GM21786 (cell line): ENCODE data around the gene ZMYND8.
"Not testable (repeated sequence)": the region's sequence is repeated elsewhere in the genome, so short reads cannot be mapped to it uniquely, and the experiment has no call there.

Experiments used
- ATAC-seq: cut with Tn5 transposase; IDR thresholded peaks from one replicate; pipeline ENCODE4 v1.9.1; 2021; ENCODE audit not compliant: unreplicated experiment

ZMYND8 gene

GRCh38 chr20:47373206-47373733 lies 16.8 kb upstream of the ZMYND8 start:
- ATAC-seq, result no peak

DNA sequence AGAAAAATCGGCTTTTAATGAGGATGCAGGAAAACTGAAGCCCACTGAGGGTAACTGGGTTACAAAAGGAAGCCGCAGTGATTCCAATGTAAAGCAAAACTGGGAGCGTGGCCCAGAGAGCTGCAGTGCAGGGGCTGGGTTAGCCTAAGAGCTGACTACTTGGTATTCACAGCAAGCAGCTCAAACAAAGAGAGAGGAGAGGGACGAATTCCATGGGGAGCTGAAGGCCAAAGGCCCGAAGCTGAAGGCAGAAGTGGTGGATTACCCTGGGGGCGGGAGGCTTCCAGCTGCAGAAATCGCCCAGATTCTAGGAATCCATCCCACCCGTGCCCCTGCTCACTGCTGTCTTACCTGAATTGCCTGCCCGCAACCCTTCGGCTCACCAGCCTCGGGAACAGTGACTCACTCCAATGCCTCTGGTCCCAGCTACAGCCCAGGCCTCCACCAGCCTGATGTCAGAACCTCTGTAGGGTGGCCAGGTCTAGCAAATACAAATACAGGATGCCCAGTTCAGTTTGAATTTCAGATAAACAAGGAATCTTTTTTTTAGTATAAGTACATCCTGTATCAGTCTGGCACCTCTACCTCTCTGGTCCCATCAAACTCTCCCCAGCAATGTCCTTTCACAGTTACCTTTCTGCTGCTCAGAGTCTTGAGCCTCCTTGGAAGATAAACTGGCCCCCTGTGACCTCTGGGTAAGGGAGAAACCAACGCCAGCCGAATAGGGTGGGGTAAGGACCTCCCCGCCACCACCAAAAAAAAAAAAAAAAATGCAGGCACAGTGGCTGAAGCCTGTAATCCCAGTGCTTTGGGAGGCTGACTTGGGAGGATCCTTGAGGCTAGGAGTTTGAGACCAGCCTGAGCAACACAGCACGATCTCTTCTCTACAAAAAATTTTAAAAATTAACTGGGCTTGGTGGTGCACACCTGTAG lies 14.6 kb upstream of the ZMYND8 start:
- ATAC-seq, result no peak

DNA sequence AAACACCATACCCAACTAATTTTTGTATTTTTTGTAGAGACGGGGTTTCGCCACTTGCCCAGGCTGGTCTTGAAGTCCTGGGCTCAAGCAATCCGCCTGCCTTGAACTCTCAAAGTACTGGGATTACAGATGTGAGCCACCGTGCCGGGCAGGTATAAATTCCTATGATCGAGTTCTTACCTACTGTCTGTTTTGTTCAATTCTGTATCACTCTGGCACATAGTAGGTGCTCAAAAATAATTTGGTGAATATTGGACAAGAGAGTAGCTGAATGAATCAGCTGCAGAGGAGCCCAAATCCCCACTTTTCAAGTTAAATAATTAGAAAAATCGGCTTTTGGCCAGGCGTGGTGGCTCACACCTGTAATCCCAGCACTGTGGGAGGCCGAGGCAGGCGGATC lies 13.7 kb upstream of the ZMYND8 start:
- ATAC-seq, result no peak

DNA sequence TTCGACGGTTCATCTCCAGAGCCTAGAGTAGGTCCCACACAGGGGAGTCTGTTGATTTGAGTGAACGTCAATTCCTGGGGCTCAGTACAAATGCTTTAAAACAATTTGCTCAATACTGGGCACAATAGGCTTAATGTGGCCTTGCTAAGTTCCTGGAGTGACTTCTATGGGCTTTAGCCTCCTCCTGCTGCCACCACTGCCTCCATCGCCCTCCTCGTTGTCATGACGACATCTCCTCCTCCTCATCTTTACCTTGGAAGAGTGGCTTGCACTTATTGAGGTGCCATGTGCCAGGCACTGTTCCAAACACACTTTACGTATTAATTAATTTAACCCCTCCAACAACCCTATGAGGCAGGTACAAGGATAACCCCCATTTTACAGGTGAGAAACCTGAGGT lies 11.8 kb upstream of the ZMYND8 start:
- no peak for ATAC-seq

- ATAC-seq, result not testable (repeated sequence)
These were observed 9.8 kb upstream of the ZMYND8 start for GRCh38 chr20:47366301-47366700.

DNA sequence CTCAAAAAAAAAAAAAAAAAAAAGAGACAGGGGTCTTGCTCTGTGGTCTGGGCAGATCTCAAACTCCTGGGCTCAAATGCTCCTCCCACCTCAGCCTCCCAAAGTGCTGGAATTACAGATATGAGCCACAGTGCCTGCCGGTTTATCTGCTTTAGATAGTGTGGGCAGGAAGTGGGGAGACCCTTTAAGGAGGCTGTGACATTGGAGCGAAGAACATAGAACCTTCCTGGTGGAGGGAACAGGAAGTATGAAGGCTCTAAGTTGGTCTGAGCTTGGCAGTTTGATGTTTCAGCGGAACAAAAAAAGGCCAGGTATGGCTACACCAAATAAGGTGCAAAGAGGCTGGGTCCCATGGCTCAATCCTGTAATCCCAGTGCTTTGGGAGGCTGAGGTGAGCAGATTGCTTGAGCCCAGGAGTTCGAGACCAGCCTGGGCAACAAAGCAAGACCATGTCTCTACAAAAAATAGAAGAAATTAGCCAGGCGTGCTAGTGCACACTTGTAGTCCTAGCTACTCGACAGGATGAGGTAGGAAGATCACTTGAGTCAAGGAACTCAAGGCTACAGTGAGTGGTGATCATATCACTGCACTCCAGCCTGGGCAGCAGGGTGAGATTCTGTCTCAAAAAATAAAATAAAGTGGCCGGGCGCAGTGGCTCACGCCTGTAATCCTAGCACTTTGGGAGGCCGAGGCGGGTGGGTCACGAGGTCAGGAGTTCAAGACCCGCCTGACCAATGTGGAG lies 8.7 kb upstream of the ZMYND8 start:
- ATAC-seq, result no peak

DNA sequence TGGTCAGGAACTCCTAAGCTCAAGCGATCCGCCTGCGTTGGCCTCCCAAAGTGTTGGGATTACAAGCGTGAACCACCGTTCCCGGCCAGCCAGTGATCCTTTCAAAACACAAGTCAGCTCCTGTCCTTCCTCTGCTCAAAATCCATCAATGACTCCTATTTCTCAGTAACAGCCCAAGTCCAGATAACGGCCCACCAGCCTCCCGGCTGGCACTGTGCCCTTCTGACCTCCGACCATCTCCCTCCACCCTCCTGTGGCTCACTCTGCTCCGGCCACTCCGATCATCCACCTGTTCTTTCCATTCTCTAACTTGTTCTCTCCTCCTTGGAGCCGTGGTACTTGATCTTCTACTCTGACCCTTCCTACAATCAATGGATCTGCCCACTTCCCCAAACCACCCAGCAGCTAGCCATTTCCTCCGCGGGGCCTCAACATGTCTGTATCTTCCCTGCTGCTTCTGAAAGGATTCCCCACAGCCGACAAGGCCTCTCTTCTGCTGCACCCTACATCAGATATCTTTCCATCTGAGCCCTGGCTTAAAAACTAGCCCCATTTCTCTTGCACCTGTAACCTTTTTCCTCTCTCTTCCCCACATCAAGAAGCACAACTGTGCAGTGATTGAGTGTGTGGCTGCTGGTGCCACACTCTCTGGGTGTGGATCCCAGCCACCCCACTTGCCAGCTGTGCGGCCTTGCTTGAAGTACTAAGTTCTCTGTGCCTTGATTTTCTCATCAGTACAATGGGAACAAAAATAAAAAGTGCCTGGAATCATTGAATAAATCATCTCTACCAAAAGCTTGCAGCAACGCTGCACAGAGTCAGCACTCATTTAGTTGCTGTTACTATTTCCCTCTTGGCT lies 6.1 kb upstream of the ZMYND8 start:
- no peak for ATAC-seq

DNA sequence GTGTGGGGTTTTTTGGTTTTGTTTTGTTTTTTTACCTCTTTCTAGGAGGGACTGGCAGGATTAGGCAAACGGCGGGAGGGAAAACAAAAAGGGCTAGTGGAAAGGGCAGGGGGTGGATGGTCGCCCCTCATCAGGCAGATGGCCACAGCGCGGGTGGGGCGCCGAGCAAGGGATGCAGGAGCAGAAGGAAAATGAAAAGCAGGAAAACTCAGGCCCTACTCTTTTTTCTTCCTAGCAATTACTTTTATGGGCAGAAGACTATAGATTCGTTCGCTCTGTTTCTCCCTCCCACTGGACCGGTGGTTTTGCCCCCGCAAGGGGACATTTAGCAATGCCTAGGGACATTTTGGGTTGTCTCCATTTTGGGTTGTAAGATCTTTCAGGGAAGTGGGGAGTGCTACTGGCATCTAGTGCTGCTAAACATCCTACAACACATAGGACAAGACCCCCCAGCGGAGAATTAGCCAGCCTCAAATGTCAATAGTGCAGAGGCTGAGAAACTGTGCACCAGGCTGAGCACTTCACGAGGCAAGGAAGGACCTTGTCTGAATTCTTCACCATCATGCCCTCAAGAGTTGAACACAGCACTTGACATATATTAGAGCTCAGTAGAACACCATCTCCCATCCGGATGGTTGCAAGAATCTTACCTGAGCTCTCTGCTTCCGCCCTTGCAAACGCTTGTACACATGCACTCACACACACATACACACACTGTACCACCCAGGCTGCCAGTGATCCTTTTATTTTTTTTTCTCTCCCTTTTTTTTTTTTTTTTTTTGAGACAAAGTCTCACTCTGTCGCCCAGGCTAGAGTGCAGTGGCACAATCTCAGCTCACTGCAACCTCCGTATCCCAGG lies 4.8 kb upstream of the ZMYND8 start:
- no peak for ATAC-seq

GRCh38 chr20:47360297-47361056 lies 4.0 kb upstream of the ZMYND8 start:
- no peak for ATAC-seq

DNA sequence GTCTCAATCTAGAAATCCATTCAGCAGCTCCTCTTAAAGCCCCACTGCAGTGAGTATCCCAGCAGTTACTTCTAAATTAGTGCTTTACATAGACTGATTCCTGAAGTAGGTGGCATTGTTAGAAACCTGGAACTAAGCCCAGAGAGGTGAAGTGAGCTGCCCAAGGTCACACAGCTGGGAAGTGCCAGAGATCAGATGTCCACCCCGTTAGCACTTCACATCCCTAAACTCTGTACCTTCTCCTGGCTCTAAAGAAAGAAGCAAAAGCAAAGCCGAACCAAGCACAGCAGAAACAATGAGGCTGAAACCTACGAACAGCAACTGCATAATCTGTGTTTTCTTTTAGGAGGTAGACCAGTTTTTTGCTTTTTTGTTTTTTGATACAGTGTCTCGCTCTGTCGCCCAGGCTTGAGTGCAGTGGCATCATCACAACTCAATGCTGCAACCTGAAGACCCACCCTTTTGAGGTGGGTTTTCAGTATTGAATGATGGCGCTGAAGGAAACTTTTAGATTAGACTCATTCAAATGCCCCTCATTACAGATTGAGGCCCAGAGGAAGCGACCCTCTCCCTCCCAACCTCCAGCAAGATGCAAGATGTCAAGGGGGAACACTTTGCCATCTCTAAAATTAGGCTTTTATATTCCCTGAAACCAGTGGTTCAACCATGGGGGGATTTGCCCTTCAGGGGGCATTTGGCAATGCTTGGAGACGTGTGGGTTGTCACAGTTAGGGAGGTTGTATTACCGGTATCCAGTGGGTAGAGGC lies 3.2 kb upstream of the ZMYND8 start:
- ATAC-seq, result no peak

DNA sequence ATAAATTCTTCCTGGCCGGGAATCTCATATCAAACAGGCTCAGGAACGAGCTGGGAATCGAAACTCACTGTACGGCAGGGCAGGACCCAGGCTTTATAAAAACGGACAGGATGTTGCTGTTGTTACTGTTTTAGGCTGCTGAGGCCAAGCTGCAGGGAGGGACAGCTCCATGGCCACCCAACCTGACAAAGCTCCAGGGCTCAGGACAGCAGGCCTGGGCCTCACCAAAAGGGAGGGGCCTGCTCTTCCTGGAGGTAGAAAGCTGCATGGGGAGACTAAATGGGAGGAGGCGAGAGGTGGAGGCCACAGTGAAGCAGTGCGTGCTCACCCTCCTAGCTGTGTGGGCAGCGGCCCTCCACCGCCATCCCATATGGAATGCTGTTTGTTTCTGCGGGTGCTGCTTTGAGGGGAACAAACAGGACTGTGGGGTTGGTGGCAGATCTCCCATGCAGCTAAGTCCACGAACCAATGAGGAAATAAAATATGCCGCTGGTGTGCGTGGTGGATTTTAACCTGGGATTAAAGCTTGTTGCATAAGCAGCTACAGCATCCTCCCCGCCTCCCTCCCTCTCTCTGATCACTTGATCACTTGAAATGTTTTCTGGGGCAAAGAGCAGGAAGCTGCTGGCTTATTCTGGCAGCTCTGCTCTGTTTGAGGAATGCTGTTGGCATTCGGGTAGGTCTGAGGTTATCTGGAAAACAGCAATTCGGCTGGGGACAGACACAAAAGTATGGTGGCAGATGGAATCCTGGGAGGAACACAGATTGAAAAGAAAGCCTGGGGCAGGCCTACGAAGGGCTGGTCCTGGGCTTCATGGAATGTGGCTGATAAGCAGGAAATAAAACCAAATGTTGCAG lies 2.4 kb upstream of the ZMYND8 start:
- ATAC-seq, result no peak

GRCh38 chr20:47358039-47358671 lies 1.7 kb upstream of the ZMYND8 start:
- ATAC-seq, result no peak

DNA sequence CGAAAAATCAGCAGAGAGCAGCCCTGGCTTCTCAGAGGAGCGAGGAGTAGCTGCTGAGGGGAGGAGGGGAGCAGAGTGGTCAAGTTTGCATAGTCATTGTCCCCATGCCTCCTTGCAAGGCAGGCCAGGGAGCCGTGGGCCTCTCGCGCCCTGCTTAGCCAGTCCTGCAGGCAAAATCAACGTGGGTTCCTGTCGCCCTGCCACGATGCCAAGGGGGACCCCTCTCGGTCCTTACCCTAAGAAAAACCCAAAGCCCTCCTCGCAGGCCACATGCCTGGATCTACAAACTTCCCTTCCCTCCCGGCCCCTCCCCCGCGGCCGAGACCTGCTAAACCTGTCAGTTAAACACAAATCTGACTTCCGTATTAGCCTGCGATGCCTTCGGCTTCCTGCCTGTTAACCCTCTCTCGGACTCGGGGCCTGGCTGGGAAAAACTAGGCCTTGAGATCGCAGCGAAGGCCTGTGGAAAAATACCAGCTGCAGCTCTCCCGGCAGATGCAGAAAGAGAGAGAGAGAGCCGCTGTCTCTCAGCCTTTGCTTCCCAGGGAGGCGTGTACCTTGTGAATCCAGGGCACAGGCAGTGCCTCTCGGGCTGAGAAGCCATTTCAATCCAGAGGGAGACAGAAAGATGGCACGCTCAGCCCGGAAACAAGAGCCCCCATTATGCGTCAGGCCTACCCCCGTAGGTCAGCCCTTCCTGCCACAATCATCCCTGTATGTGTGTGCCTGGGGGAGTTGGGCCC lies 968 bp upstream of the ZMYND8 start:
- ATAC-seq, result peak; percentile 51

GRCh38 chr20:47356220-47356525 lies 326 bp downstream of the ZMYND8 start:
- ATAC-seq, result no peak

GRCh38 chr20:47355489-47356219 lies 845 bp downstream of the ZMYND8 start:
- no peak for ATAC-seq
